K562 (cell line): ENCODE results near the gene ZRANB3. TPM values are rescaled to one million over a fixed set of nuclear protein-coding genes. Genes with fewer than 3 reads are reported as not detected.

Source experiments
- ATAC-seq: fragments of 200-7000 bp; cut with Tn5 transposase; 3 replicates; pipeline ENCODE4 v1.9.1; 2020; ENCODE audit warnings: moderate library complexity
- BruUV-seq: library from RNA; stranded (reverse); fragments of 400-500 nt; replicated peaks from 2 replicates; lab custom pipeline; 2021; lab: Mats Ljungman, UMichigan
- CTCF ChIA-PET: fragments of 300-600 bp; formaldehyde crosslinking; extraction: SDS; loops from one replicate; lab custom pipeline; 2021; ENCODE audit warnings: low intra/inter-chr PET ratio; lab: Yijun Ruan, JAX
- POLR2A ChIA-PET: fragments of 300-600, 350-650 bp; sonication (Branson Sonifier 250); formaldehyde crosslinking; extraction: SDS; loops from one replicate; lab custom pipeline; 2021; ENCODE audit warnings: antibody characterized with exemption, inconsistent platforms; lab: Yijun Ruan, JAX
- DNase-seq, 4 experiments: peaks; one replicate each; pipeline versions ENCODE4 v3.0.0 to v3.0.0-alpha.2; 2011 to 2018; ENCODE audit warnings: low spot score in 3 of 4, mixed read lengths in 3 of 4; ENCODE audit errors: extremely low read depth in 1 of 4
- FAIRE-seq: peaks from 2 replicates; lab custom pipeline; 2011; peaks lifted over from hg19 to GRCh38; lab: Jason Lieb, UNC
- H2AFZ ChIP-seq: 2 replicates; pipeline ENCODE4 v1.6.0; 2011; ENCODE audit warnings: low read depth, low read length, control low read depth, inconsistent platforms
- H3K27ac ChIP-seq: fragments of 200-600 bp; 3 replicates; pipeline ENCODE4 v1.8.0; 2011; ENCODE audit warnings: low read depth, mild to moderate bottlenecking, control low read depth, inconsistent platforms, low read length, moderate library complexity, mixed read lengths; ENCODE audit errors: extremely low read depth
- H3K27me3 ChIP-seq, 2 experiments: fragments of 300-600 bp in 1 of 2; 2 replicates in 1 of 2; 3 replicates in 1 of 2; pipeline versions ENCODE4 v1.6.0 to v1.8.0; 2011; ENCODE audit warnings: inconsistent platforms in 2 of 2, low read length in 2 of 2, mild to moderate bottlenecking in 1 of 2, mixed read lengths in 1 of 2, moderate library complexity in 1 of 2; ENCODE audit not compliant: control insufficient read depth in 2 of 2, insufficient read depth in 2 of 2
- H3K36me3 ChIP-seq: fragments of 300-600 bp; 3 replicates; pipeline ENCODE4 v1.8.0; 2011; ENCODE audit warnings: mild to moderate bottlenecking, low read length, inconsistent platforms; ENCODE audit not compliant: control insufficient read depth, insufficient read depth
- H3K4me1 ChIP-seq, 2 experiments: fragments of 200-600 bp in 1 of 2; replicated peaks in 1 of 2; 2 replicates in 1 of 2; 3 replicates in 1 of 2; pipeline versions ENCODE4 v1.5.1 to v1.8.0; 2011; ENCODE audit warnings: inconsistent platforms in 2 of 2, low read length in 2 of 2, mild to moderate bottlenecking in 1 of 2, mixed read lengths in 1 of 2, moderate library complexity in 1 of 2; ENCODE audit not compliant: control insufficient read depth in 2 of 2, insufficient read depth in 2 of 2
- H3K4me2 ChIP-seq: 2 replicates; pipeline ENCODE4 v1.6.1; 2011; ENCODE audit warnings: low read length, control low read depth, inconsistent platforms, mixed read lengths; ENCODE audit not compliant: insufficient read depth
- H3K4me3 ChIP-seq: fragments of 200-600 bp; sonication (generic), shearing (Covaris generic); 2 replicates; pipeline ENCODE4 v1.5.1; 2016; ENCODE audit warnings: control low read depth, inconsistent platforms
- H3K79me2 ChIP-seq: fragments of 200-600 bp; 3 replicates; pipeline ENCODE4 v1.8.0; 2011; ENCODE audit warnings: low read length, inconsistent platforms; ENCODE audit not compliant: control insufficient read depth, insufficient read depth
- H3K9ac ChIP-seq, 2 experiments: 2 replicates each; pipeline versions ENCODE4 v1.6.0 to v1.6.1; 2011; ENCODE audit warnings: low read depth in 2 of 2, low read length in 2 of 2, control low read depth in 1 of 2, inconsistent platforms in 1 of 2, mild to moderate bottlenecking in 1 of 2, mixed read lengths in 1 of 2; ENCODE audit not compliant: insufficient read depth in 1 of 2
- H3K9me1 ChIP-seq: one replicate; pipeline ENCODE4 v1.6.0; 2011; ENCODE audit warnings: inconsistent platforms, mild to moderate bottlenecking, low read length, moderate library complexity; ENCODE audit not compliant: control insufficient read depth, insufficient read depth
- H3K9me3 ChIP-seq: replicated peaks from 2 replicates; pipeline ENCODE4 v1.5.1; 2011; ENCODE audit warnings: low read depth, low read length, inconsistent platforms; ENCODE audit not compliant: control insufficient read depth, insufficient read depth
- H4K20me1 ChIP-seq: replicated peaks from 2 replicates; pipeline ENCODE4 v1.6.1; 2011; ENCODE audit warnings: low read length, inconsistent platforms, mixed read lengths; ENCODE audit not compliant: control insufficient read depth, insufficient read depth
- ARID3A ChIP-seq: IDR thresholded peaks from 2 replicates; pipeline ENCODE4 v1.6.1; 2012; ENCODE audit warnings: low read depth, low read length, improper control_type of control experiment, borderline replicate concordance
- CCNT2 ChIP-seq: IDR thresholded peaks from 2 replicates; pipeline ENCODE4 v1.6.1; 2011; ENCODE audit warnings: borderline replicate concordance, low read depth, mild to moderate bottlenecking, moderate library complexity, mixed read lengths, low read length; ENCODE audit not compliant: insufficient read length; ENCODE audit errors: extremely low read depth
- MAFK ChIP-seq: IDR thresholded peaks from 2 replicates; pipeline ENCODE4 v1.6.1; 2011; ENCODE audit warnings: low read length, improper control_type of control experiment
- SAFB ChIP-seq: fragments of 200-400 bp; formaldehyde crosslinking; IDR thresholded peaks from 2 replicates; pipeline ENCODE4 v1.6.1; 2017; ENCODE audit warnings: low read depth, low read length, borderline replicate concordance
- SIN3B ChIP-seq: fragments of 450-650 bp; IDR thresholded peaks from 2 replicates; pipeline ENCODE4 v1.6.1; 2017; ENCODE audit warnings: low read depth, mild to moderate bottlenecking, moderate library complexity
- ZMIZ1 ChIP-seq, 2 experiments: fragments of 150-350 bp in 1 of 2; IDR thresholded peaks; 2 replicates each; pipeline ENCODE4 v1.6.1; 2012 to 2016; ENCODE audit warnings: low read depth in 2 of 2, low read length in 2 of 2, mild to moderate bottlenecking in 1 of 2, moderate library complexity in 1 of 2
- ZNF239 ChIP-seq: fragments of 250-450 bp; sonication (Bioruptor Pico); IDR thresholded peaks from 2 replicates; pipeline ENCODE4 v1.4.0; 2020; ENCODE audit warnings: mild to moderate bottlenecking
- WGBS: fragments of 100-300 bp; shearing (Covaris generic); methylation state at CpG from one replicate; pipeline ENCODE4 v1.1.6; 2016; ENCODE audit warnings: low coverage, mixed read lengths; ENCODE audit not compliant: insufficient coverage; ENCODE audit errors: missing lambda C conversion rate; 5-methylcytosine and 5-hydroxymethylcytosine counted together
- in situ Hi-C: fragments of 300-500 bp; cut with MboI; formaldehyde crosslinking; loops from 4 replicates; pipeline ENCODE4 v1.15.0; 2018; ENCODE audit warnings: inconsistent platforms, mixed read lengths
- intact Hi-C: fragments of 100-400 bp; cut with micrococcal nuclease; formaldehyde crosslinking; loops from 2 replicates; pipeline ENCODE4 v1.14.2; 2022
- polyA plus RNA-seq, 8 experiments: library from polyadenylated mRNA; depleted of rRNA in 4 of 8; stranded (reverse) in 5 of 8; unstranded in 3 of 8; fragments of >200 nt; fragmentation: Nextera tagmentation in 2 of 8; fragmentation: Illumina TruSeq in 1 of 8; extraction: Ambion mirVana in 2 of 8; extraction: Trizol in 1 of 8; gene quantifications; 2 replicates each; pipeline versions ENCODE4 v1.2.1 to v1.2.3, GENCODE V29; 2011 to 2014; ENCODE audit warnings: inconsistent platforms in 1 of 8, missing spikeins in 1 of 8
- total RNA-seq, 7 experiments: library from RNA; depleted of rRNA in 6 of 7; stranded (reverse); fragments of >200 nt in 6 of 7; fragmentation: Illumina TruSeq in 2 of 7; extraction: Trizol in 2 of 7; gene quantifications; 2 replicates each; pipeline versions ENCODE4 v1.2.1 to v1.2.3, GENCODE V29; 2011 to 2021; ENCODE audit warnings: low replicate concordance in 1 of 7

ZRANB3 gene
- total and polyA plus RNA-seq, 9 of the 15 experiments (the other 6 are each of a cell fraction or from before 2014, with no cell fraction given) = 8.6 to 21.3 (median 14.7) TPM

- POLR2A ChIA-PET = no interaction called here
- CTCF ChIA-PET = no interaction called here
- no peak overlapping the region for H3K4me2 ChIP-seq
- H3K4me1 ChIP-seq = no peaks in the 10 kb centered on the region
- H3K79me2 ChIP-seq = no peaks in the 10 kb centered on the region
- no peaks in the 10 kb centered on the region for H3K36me3 ChIP-seq
- no peak overlapping the region for H3K9ac ChIP-seq
- no peaks in the 10 kb centered on the region for H3K9me3 ChIP-seq
- FAIRE-seq = no peak
- intact Hi-C loops (no loop called here), in situ Hi-C loops (no loop called here)
- DNase-seq = no peak
- no TSS peak for BruUV-seq
- no peak overlapping the region for H3K27ac ChIP-seq
- H3K9me1 ChIP-seq = no peaks in the 10 kb centered on the region
- H4K20me1 ChIP-seq = no peaks in the 10 kb centered on the region
- ATAC-seq = no peak
- H2AFZ ChIP-seq = no peak overlapping the region
- 76% methylated on average over 6 of the region's 6 CpGs for WGBS
- no peak overlapping the region for H3K4me3 ChIP-seq
- no peaks in the 10 kb centered on the region for H3K27me3 ChIP-seq
- TF ChIP-seq ZNF239 (CRISPR knock-in tag) = no peak
- TF ChIP-seq CCNT2 = no peak
- no peak for TF ChIP-seq SIN3B
- TF ChIP-seq SAFB = no peak
- no peak for TF ChIP-seq ZMIZ1 (IDR thresholded peaks at IDR 0.05; ENCODE audit: low read depth in 2 of 2, low read length in 2 of 2)
- no peak for TF ChIP-seq MAFK
- TF ChIP-seq ARID3A = no peak
Measured at GRCh38 chr2:135265960-135266490, 265.0 kb downstream of the ZRANB3 start.
